T-cell (primary cell): Measurements from ENCODE around the gene ABCC11. TPM values are rescaled to one million over a fixed set of nuclear protein-coding genes. Genes with fewer than 3 reads are reported as not detected.
"Not testable (repeated sequence)": the region's sequence is repeated elsewhere in the genome, so short reads cannot be mapped to it uniquely, and the experiment has no call there.

Source experiments
- ATAC-seq, 4 experiments: fragments of 200-7000 bp in 3 of 4; fragments of 150-1000 bp in 1 of 4; cut with Tn5 transposase; replicated peaks in 1 of 4; 1 replicate in 3 of 4; 2 replicates in 1 of 4; pipeline ENCODE4 v1.10.0; 2021; ENCODE audit warnings: moderate library complexity in 3 of 4, mild to moderate bottlenecking in 2 of 4, moderate number of reproducible peaks in 1 of 4
- CTCF ChIA-PET, 2 donors: fragments of 300-600 bp; sonication (Branson Sonifier 250); formaldehyde crosslinking; loops; one replicate each; lab custom pipeline; 2022; ENCODE audit warnings: antibody characterized with exemption in 2 of 2; lab: Charles Lee
- POLR2A ChIA-PET, 2 donors: fragments of 300-600 bp; sonication (Branson Sonifier 250); formaldehyde crosslinking; loops; one replicate each; lab custom pipeline; 2022; ENCODE audit warnings: antibody characterized with exemption in 2 of 2; lab: Charles Lee
- DNase-seq, 35 experiments: peaks; one replicate each; pipeline versions ENCODE4 v3.0.0 to v3.0.0-alpha.2; 2013 to 2023
- H3K27ac ChIP-seq: one replicate; pipeline ENCODE4 v1.5.1; 2013; ENCODE audit warnings: low read length
- H3K27me3 ChIP-seq, 2 experiments: replicated peaks in 1 of 2; 1 replicate in 1 of 2; 2 replicates in 1 of 2; pipeline versions ENCODE4 v1.6.1 to v1.7.0; 2013; ENCODE audit warnings: low read length in 1 of 2, mixed read lengths in 1 of 2; ENCODE audit not compliant: control insufficient read depth in 2 of 2, insufficient read depth in 2 of 2; ENCODE audit errors: extremely low read depth in 1 of 2
- H3K36me3 ChIP-seq, 2 donors: 1 replicate in 1 of 2; 2 replicates in 1 of 2; pipeline versions ENCODE4 v1.6.1 to v1.7.0; 2013; ENCODE audit warnings: low read length in 1 of 2; ENCODE audit not compliant: control insufficient read depth in 2 of 2, insufficient read depth in 1 of 2; ENCODE audit errors: extremely low read depth in 1 of 2
- H3K4me1 ChIP-seq, 2 experiments: 1 replicate in 1 of 2; 2 replicates in 1 of 2; pipeline versions ENCODE4 v1.6.1 to v1.7.0; 2013; ENCODE audit warnings: low read length in 2 of 2, mixed read lengths in 1 of 2; ENCODE audit not compliant: insufficient read depth in 2 of 2, control insufficient read depth in 1 of 2; ENCODE audit errors: extremely low read depth in 1 of 2
- H3K4me3 ChIP-seq, 2 donors: 1 replicate in 1 of 2; 2 replicates in 1 of 2; pipeline versions ENCODE4 v1.5.1 to v1.7.0; 2013; ENCODE audit warnings: mild to moderate bottlenecking in 2 of 2, low read length in 1 of 2, moderate library complexity in 1 of 2; ENCODE audit not compliant: control insufficient read depth in 1 of 2; ENCODE audit errors: extremely low read depth in 1 of 2
- H3K9me3 ChIP-seq: 2 replicates; pipeline ENCODE4 v1.7.0; 2013
- H3K27ac Mint-ChIP-seq, 2 donors: one replicate each; pipeline ENCODE4 v1.8.0; 2020 to 2021; ENCODE audit warnings: mild to moderate bottlenecking in 2 of 2, mixed read lengths in 2 of 2
- H3K27me3 Mint-ChIP-seq, 2 donors: one replicate each; pipeline ENCODE4 v1.8.0; 2021 to 2022; ENCODE audit warnings: mixed read lengths in 2 of 2
- H3K36me3 Mint-ChIP-seq: one replicate; pipeline ENCODE4 v1.8.0; 2021; ENCODE audit warnings: mixed read lengths
- H3K4me1 Mint-ChIP-seq, 3 donors: one replicate each; pipeline ENCODE4 v1.8.0; 2020 to 2022; ENCODE audit warnings: mixed read lengths in 3 of 3, mild to moderate bottlenecking in 1 of 3
- H3K4me3 Mint-ChIP-seq, 3 donors: one replicate each; pipeline ENCODE4 v1.8.0; 2020 to 2022; ENCODE audit warnings: mild to moderate bottlenecking in 3 of 3, mixed read lengths in 3 of 3, moderate library complexity in 3 of 3
- H3K9me3 Mint-ChIP-seq, 3 donors: one replicate each; pipeline ENCODE4 v1.8.0; 2020 to 2022; ENCODE audit warnings: mixed read lengths in 3 of 3
- WGBS: methylation state at CpG from one replicate; pipeline ENCODE4 v1.1.5; 2013; ENCODE audit warnings: missing lambda C conversion rate; ENCODE audit not compliant: insufficient coverage; 5-methylcytosine and 5-hydroxymethylcytosine counted together
- total RNA-seq, 35 experiments: library from RNA in 6 of 35; stranded (reverse) in 6 of 35; fragments of 120-200 nt in 1 of 35; gene quantifications; one replicate each; pipeline versions ENCODE4 v1.2.1 to v1.2.4 and lab custom pipeline; 2013 to 2026

ABCC11 gene
- total RNA-seq, 5 donors from 2014 or later (not counting 1 experiment from before 2014, with no cell fraction given), result 0.07 to 0.29 (median 0.25) TPM; not detected in 2

GRCh38 chr16:48176635-48177408, 70.5 kb downstream of the ABCC11 start:
- WGBS, result 84% methylated on average over 7 of the region's 20 CpGs

GRCh38 chr16:48173889-48174288, 73.5 kb downstream of the ABCC11 start:
- no peak for DNase-seq
- Histone ChIP-seq H3K9me3 (no peaks in the 10 kb centered on the region), H3K36me3 (no peaks in the 10 kb centered on the region), H3K4me3 (no peak overlapping the region), H3K27me3 (peaks cover 0 to 20% of the 10 kb centered on the region in 2 experiments), H3K4me1 (no peaks in the 10 kb centered on the region), H3K27ac (no peak overlapping the region)
- Mint-ChIP-seq H3K9me3 (no peaks in the 10 kb centered on the region), H3K4me1 (no peaks in the 10 kb centered on the region), H3K27me3 (peaks cover 6 to 8% of the 10 kb centered on the region in 2 donors), H3K36me3 (no peaks in the 10 kb centered on the region), H3K27ac (no peak overlapping the region), H3K4me3 (no peak overlapping the region)
- ChIA-PET CTCF (interaction anchor here (0.6 to 0.7 kb wide), 2 partner anchors 9 to 1143 kb away, joined by 3 to 4 read pairs; no protein-coding TSS in a partner anchor), POLR2A (no interaction called here)
- 67% methylated on average over 1 of the region's 1 CpG for WGBS
- no peak for ATAC-seq

More at GRCh38 chr16:48176635-48177408, 70.5 kb downstream of the ABCC11 start:
- Mint-ChIP-seq H3K9me3 (no peaks in the 10 kb centered on the region), H3K4me1 (no peaks in the 10 kb centered on the region), H3K27ac (no peak overlapping the region), H3K27me3 (peaks cover 6 to 8% of the 10 kb centered on the region in 2 donors), H3K36me3 (no peaks in the 10 kb centered on the region), H3K4me3 (no peak overlapping the region)
- H3K9me3 ChIP-seq, result no peaks in the 10 kb centered on the region
- no peak overlapping the region for H3K4me3 ChIP-seq
- no peak for DNase-seq
- ChIA-PET CTCF (interaction anchor here in 1 of 2 donors (0.6 kb wide), 1 partner anchor 23 kb away, joined by 6 read pairs; no protein-coding TSS in a partner anchor), POLR2A (no interaction called here)
- no peak for ATAC-seq
- no peaks in the 10 kb centered on the region for H3K36me3 ChIP-seq
- H3K27me3 ChIP-seq, result peaks cover 0 to 23% of the 10 kb centered on the region in 2 experiments
- no peaks in the 10 kb centered on the region for H3K4me1 ChIP-seq
- no peak overlapping the region for H3K27ac ChIP-seq

GRCh38 chr16:48172682-48173081, 74.7 kb downstream of the ABCC11 start:
- Histone ChIP-seq H3K4me1 (no peaks in the 10 kb centered on the region), H3K27ac (no peak overlapping the region), H3K4me3 (no peak overlapping the region), H3K27me3 (peaks cover 0 to 16% of the 10 kb centered on the region in 2 experiments), H3K36me3 (no peaks in the 10 kb centered on the region), H3K9me3 (no peaks in the 10 kb centered on the region)
- POLR2A ChIA-PET, result no interaction called here
- CTCF ChIA-PET, result interaction anchor here in 1 of 2 donors (0.6 kb wide), 1 partner anchor 928 kb away, joined by 3 read pairs; no protein-coding TSS in a partner anchor
- Mint-ChIP-seq H3K27me3 (peaks cover 0 to 8% of the 10 kb centered on the region in 2 donors), H3K27ac (no peak overlapping the region), H3K9me3 (no peaks in the 10 kb centered on the region), H3K4me1 (no peaks in the 10 kb centered on the region), H3K36me3 (no peaks in the 10 kb centered on the region), H3K4me3 (no peak overlapping the region)
- DNase-seq (no peak), ATAC-seq (no peak)
- no CpG with 5 or more reads among the region's 1 CpG for WGBS

- ChIA-PET POLR2A (no interaction called here), CTCF (no interaction called here)
- Histone ChIP-seq H3K27ac (no peak overlapping the region), H3K4me1 (peaks cover 0 to 2% of the 10 kb centered on the region in 2 experiments), H3K9me3 (no peaks in the 10 kb centered on the region), H3K27me3 (no peaks in the 10 kb centered on the region), H3K4me3 (no peak overlapping the region), H3K36me3 (no peaks in the 10 kb centered on the region)
- Mint-ChIP-seq H3K36me3 (no peaks in the 10 kb centered on the region), H3K9me3 (no peaks in the 10 kb centered on the region), H3K4me3 (no peak overlapping the region), H3K27me3 (peaks cover 0 to 1% of the 10 kb centered on the region in 2 donors), H3K27ac (no peak overlapping the region), H3K4me1 (peaks cover 0 to 2% (median 1%) of the 10 kb centered on the region in 3 donors)
- DNase-seq (no peak), ATAC-seq (no peak)
- WGBS, result 64% methylated on average over 3 of the region's 8 CpGs
Observed at GRCh38 chr16:48169896-48170295, 77.4 kb downstream of the ABCC11 start.

GRCh38 chr16:48168075-48168474, 79.3 kb downstream of the ABCC11 start:
- Mint-ChIP-seq H3K4me3 (no peak overlapping the region), H3K27me3 (peaks cover 3 to 4% of the 10 kb centered on the region in 2 donors), H3K4me1 (peaks cover 0 to 4% (median 4%) of the 10 kb centered on the region in 3 donors), H3K27ac (no peak overlapping the region), H3K36me3 (no peaks in the 10 kb centered on the region), H3K9me3 (no peaks in the 10 kb centered on the region)
- Histone ChIP-seq H3K27ac (no peak overlapping the region), H3K9me3 (no peaks in the 10 kb centered on the region), H3K27me3 (no peaks in the 10 kb centered on the region), H3K4me3 (no peak overlapping the region), H3K36me3 (no peaks in the 10 kb centered on the region), H3K4me1 (peaks cover 0 to 5% of the 10 kb centered on the region in 2 experiments)
- ATAC-seq, result no peak
- WGBS, result no CpG with 5 or more reads among the region's 1 CpG
- POLR2A ChIA-PET, result no interaction called here
- no peak for DNase-seq
- CTCF ChIA-PET, result interaction anchor here in 1 of 2 donors (0.7 kb wide), 1 partner anchor 9 kb away, joined by 4 read pairs; no protein-coding TSS in a partner anchor

GRCh38 chr16:48166617-48167016, 80.7 kb downstream of the ABCC11 start:
- not testable (repeated sequence) for DNase-seq, H3K36me3 Mint-ChIP-seq, H3K27ac Mint-ChIP-seq, H3K9me3 Mint-ChIP-seq, H3K4me3 Mint-ChIP-seq, H3K4me1 Mint-ChIP-seq, H3K4me1 ChIP-seq, H3K27me3 Mint-ChIP-seq, H3K27ac ChIP-seq, H3K4me3 ChIP-seq, H3K27me3 ChIP-seq, H3K36me3 ChIP-seq, ATAC-seq, H3K9me3 ChIP-seq
- POLR2A ChIA-PET, result interaction anchor here in 1 of 2 donors (0.6 kb wide), 1 partner anchor 1025 kb away, joined by 5 read pairs; no protein-coding TSS in a partner anchor
- 100% methylated on average over 1 of the region's 5 CpGs for WGBS
- CTCF ChIA-PET, result interaction anchor here (0.6 to 1.0 kb wide), 3 partner anchors 465 to 1129 kb away, joined by 3 to 4 read pairs (median 3); no protein-coding TSS in a partner anchor
